Lower leg skin (tissue), 4 donors: Measurements from ENCODE around the gene PPME1. TPM values are rescaled to one million over a fixed set of nuclear protein-coding genes. Genes with fewer than 3 reads are reported as not detected.
A peak's percentile ranks its signal among the peaks of the same experiment; 100 is the strongest.

Experiments
- DNase-seq, 2 donors: peaks; one replicate each; pipeline ENCODE4 v3.0.0-alpha.2; 2019; ENCODE audit warnings: low spot score in 2 of 2
- H3K4me3 ChIP-seq: fragments of 200-600 bp; sonication (generic); 2 replicates; pipeline ENCODE4 v1.5.1; 2017; ENCODE audit warnings: mild to moderate bottlenecking, low read depth; ENCODE audit not compliant: poor library complexity, severe bottlenecking
- POLR2A ChIP-seq, 2 donors: fragments of 450-650 bp; IDR thresholded peaks; one replicate each; pipeline ENCODE4 v1.6.1; 2016 to 2017; ENCODE audit warnings: antibody characterized with exemption in 2 of 2, mild to moderate bottlenecking in 1 of 2, moderate library complexity in 1 of 2
- WGBS, 2 donors: methylation state at CpG; one replicate each; pipeline ENCODE4 v1.1.5; 2018; 5-methylcytosine and 5-hydroxymethylcytosine counted together
- intact Hi-C: fragments of 100-400 bp; cut with DNase I; formaldehyde crosslinking; loops from one replicate; pipeline ENCODE4 v1.15.0; 2023; ENCODE audit warnings: low total_unique reads
- total RNA-seq, 4 donors: library from RNA; depleted of rRNA; stranded (reverse); fragments of >200 nt; gene quantifications; one replicate each; pipeline ENCODE4 v1.1.0, GENCODE V29; 2016
- TF ChIP-seq, protein P1 (sequence below), 3 donors: fragments of 450-650 bp; IDR thresholded peaks; one replicate each; pipeline ENCODE4 v1.5.1; 2016; ENCODE audit warnings: antibody characterized with exemption in 3 of 3, mild to moderate bottlenecking in 3 of 3, moderate library complexity in 2 of 3

Gene PPME1
- total RNA-seq, 4 donors from 2014 or later, result 34.7 to 45.7 (median 39.0) TPM

DNA sequence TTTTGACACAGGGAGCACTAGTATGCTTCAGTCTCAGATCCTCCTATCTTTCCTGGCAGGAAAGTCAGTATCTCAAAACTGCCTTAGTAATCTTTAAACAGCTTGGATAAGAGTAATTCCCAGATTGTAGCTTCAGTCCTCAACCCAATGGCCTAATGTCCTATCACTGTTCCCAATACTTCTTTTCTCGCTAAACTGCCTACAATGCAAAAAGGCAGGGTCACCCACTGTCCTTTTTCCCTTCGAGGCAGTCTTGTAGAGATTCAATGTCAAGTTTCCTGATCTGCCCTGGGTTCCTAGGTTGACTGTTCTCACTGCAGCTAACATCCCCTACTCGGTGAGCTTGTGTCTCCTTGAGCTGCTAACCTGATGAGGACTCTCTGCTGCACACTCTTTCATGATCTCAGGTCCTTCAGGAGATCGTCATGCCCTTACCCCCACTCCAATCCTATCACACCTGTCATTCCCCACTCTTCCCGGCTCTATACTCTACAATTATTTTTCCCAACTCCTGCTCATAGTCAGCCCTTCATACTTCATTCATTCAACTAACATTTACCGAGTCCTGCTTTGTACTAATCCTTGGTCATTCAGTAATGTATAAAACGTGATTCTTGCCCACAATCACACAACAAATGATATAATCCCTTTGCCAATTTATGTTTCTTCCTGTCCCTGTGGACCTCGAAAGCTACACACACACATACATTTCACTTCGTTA, 1.2 kb upstream of the PPME1 start:
- intact Hi-C loops, result no loop called here

DNA sequence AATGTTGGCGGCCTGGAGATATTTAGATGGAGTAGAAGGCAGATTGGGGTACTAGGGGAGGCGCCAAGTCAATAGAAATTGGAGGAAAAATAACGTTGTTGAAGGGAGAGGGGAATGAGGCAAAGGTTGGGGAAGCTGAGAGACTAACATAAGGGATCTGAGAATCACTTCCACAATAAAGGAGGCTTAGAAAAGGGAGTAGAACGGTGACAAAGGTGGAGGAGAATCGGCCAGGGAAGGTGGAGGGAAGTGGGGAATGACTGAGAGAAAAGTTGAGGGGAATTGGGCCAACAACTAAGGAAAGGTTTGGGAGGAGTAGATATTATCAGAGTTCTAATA, 510 bp downstream of the PPME1 start:
- TF ChIP-seq, protein P1, sequence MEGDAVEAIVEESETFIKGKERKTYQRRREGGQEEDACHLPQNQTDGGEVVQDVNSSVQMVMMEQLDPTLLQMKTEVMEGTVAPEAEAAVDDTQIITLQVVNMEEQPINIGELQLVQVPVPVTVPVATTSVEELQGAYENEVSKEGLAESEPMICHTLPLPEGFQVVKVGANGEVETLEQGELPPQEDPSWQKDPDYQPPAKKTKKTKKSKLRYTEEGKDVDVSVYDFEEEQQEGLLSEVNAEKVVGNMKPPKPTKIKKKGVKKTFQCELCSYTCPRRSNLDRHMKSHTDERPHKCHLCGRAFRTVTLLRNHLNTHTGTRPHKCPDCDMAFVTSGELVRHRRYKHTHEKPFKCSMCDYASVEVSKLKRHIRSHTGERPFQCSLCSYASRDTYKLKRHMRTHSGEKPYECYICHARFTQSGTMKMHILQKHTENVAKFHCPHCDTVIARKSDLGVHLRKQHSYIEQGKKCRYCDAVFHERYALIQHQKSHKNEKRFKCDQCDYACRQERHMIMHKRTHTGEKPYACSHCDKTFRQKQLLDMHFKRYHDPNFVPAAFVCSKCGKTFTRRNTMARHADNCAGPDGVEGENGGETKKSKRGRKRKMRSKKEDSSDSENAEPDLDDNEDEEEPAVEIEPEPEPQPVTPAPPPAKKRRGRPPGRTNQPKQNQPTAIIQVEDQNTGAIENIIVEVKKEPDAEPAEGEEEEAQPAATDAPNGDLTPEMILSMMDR (IDR thresholded peaks at IDR 0.05), result no peak
- TF ChIP-seq POLR2A (IDR thresholded peaks at IDR 0.05), result no peak
- intact Hi-C loops, result no loop called here
- 0 to 3% methylated on average over 5 of the region's 5 CpGs for WGBS, 2 donors
- no peak for DNase-seq
- H3K4me3 ChIP-seq, result peak overlapping the region; percentile 69

More for the DNA sequence above, 1.2 kb upstream of the PPME1 start:
- no peak for TF ChIP-seq POLR2A (IDR thresholded peaks at IDR 0.05)
- TF ChIP-seq, protein P1 (IDR thresholded peaks at IDR 0.05), result no peak
- 11 to 14% methylated on average over 9 of the region's 9 CpGs for WGBS, 2 donors
- no peak for DNase-seq
- H3K4me3 ChIP-seq, result peak overlapping the region; percentile 50

DNA sequence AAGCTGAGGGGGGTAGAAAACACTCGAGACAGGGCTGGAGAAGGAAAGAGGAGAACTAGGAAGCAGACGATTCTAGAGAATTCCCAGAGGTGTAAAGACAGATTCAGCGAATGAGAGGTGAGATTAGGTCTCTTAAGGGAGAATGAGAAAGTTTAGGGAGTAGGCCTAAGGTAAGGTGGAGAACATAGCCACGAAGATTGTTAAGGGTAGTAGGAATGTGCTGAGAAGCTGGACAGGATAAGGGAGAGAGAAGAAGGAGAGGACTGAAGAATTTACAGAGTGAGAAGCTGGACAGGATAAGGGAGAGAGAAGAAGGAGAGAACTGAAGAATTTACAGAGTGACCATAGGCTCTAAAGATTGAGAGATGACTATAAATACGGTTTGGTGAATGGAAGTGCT, 908 bp downstream of the PPME1 start:
- intact Hi-C loops, result no loop called here
- WGBS, 2 donors, result 15 to 17% methylated on average over 5 of the region's 5 CpGs
- no peak overlapping the region for H3K4me3 ChIP-seq
- TF ChIP-seq, protein P1 (IDR thresholded peaks at IDR 0.05), result no peak
- no peak for TF ChIP-seq POLR2A (IDR thresholded peaks at IDR 0.05)
- DNase-seq, result no peak

DNA sequence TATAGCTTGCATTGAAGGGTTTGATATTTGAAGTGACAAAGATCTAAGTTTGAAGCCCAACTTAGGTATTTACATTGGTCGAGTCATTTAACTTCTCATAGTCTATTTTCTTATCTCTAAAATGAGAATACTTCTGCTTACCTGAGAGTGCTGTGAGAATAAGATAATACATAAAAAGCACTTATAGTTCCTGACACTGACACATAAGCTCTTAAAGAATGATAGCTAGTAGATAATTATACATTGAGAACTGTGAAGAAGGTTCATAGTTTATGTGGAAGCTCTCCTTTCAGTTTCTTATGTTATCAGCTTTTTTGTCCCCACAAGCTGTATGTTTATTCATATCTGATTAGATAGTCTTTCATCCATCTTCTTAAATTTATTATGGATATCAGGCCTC, 4.8 kb downstream of the PPME1 start:
- H3K4me3 ChIP-seq, result no peak overlapping the region
- intact Hi-C loops, result no loop called here
- TF ChIP-seq, protein P1 (IDR thresholded peaks at IDR 0.05), result no peak
- TF ChIP-seq POLR2A (IDR thresholded peaks at IDR 0.05), result no peak
- DNase-seq, result no peak
- 92 to 93% methylated on average over 1 of the region's 1 CpG for WGBS, 2 donors

DNA sequence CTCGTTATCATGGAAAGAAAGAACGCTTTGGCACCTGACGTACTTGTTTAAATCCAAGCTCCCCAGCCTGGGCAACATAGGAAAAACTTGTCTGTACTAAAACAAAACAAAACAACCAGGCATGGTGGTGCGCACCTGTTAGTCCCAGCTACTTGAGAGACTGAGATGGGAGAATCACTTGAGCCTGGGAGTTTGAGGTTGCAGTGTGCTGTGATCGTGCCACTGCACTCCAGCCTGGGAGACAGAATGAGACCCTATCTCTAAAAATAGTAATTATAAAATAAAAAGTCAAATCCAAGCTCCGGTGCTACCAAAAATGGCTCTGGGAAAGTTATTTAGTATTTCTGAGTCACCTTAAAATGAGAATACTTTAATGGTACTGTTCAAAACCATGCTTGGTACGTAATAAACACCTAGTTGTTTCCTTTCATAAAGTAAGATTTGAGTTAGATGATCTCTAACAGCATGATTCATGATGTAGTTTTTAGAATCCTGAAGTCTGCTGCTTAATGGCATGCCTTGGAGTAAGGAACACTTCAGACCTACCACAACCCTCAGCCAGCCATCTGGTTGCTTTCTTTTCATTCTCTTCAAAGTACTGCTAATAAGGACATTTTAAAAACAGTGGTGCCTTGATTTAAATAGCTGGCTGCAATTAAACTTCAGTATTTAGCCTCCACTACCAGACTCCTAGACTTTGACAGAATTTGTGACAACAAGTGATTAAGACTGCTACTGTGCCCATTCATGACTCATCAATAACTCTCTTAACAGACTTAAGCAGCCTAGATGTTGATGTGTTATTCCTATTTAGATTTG, 8.4 kb downstream of the PPME1 start:
- no peak for TF ChIP-seq POLR2A (IDR thresholded peaks at IDR 0.05)
- TF ChIP-seq, protein P1 (IDR thresholded peaks at IDR 0.05), result no peak
- no peak for DNase-seq
- H3K4me3 ChIP-seq, result no peak overlapping the region
- intact Hi-C loops, result no loop called here
- 92% methylated on average over 7 of the region's 7 CpGs for WGBS, 2 donors
